Chondrocyte (in vitro differentiated cells): ENCODE data around the gene MCM3AP. TPM values are rescaled to one million over a fixed set of nuclear protein-coding genes. Genes with fewer than 3 reads are reported as not detected.

ENCODE experiments used
- DNase-seq: peaks from one replicate; pipeline ENCODE4 v3.0.0; 2021; ENCODE audit warnings: mixed read lengths, low spot score
- H3K27ac Mint-ChIP-seq: one replicate; pipeline ENCODE4 v1.8.0; 2021; ENCODE audit warnings: mild to moderate bottlenecking, moderate library complexity, mixed read lengths; ENCODE audit not compliant: unreplicated experiment
- H3K27me3 Mint-ChIP-seq: 2 replicates; pipeline ENCODE4 v1.8.0; 2021; ENCODE audit warnings: low read depth, mixed read lengths
- H3K36me3 Mint-ChIP-seq: 2 replicates; pipeline ENCODE4 v1.8.0; 2021; ENCODE audit warnings: low read depth, mixed read lengths
- H3K4me1 Mint-ChIP-seq: 2 replicates; pipeline ENCODE4 v1.8.0; 2021; ENCODE audit warnings: low read depth, mild to moderate bottlenecking, mixed read lengths
- H3K4me3 Mint-ChIP-seq: one replicate; pipeline ENCODE4 v1.8.0; 2021; ENCODE audit warnings: mild to moderate bottlenecking, moderate library complexity, mixed read lengths; ENCODE audit not compliant: unreplicated experiment
- H3K9me3 Mint-ChIP-seq: 2 replicates; pipeline ENCODE4 v1.8.0; 2021; ENCODE audit warnings: low read depth, mixed read lengths
- CTCF ChIP-seq: fragments of 200-600 bp; sonication (generic); IDR thresholded peaks from 2 replicates; pipeline ENCODE4 v1.5.0; 2021; ENCODE audit warnings: antibody characterized with exemption, mild to moderate bottlenecking, moderate library complexity
- total RNA-seq: library from RNA; stranded (reverse); gene quantifications from 3 replicates; pipeline ENCODE4 v1.2.1, GENCODE V29; 2021

MCM3AP gene
- total RNA-seq, 1 donor from 2014 or later, result 86.4 TPM

GRCh38 chr21:46199436-46200373 is 85.7 kb downstream of the MCM3AP start:
- no peaks in the 10 kb centered on the region for H3K9me3 Mint-ChIP-seq
- no peaks in the 10 kb centered on the region for H3K4me1 Mint-ChIP-seq
- TF ChIP-seq CTCF, result no peak
- no peak overlapping the region for H3K4me3 Mint-ChIP-seq
- peak overlapping the region; percentile 14 for H3K27ac Mint-ChIP-seq
- peaks cover 39% of the 10 kb centered on the region for H3K36me3 Mint-ChIP-seq
- DNase-seq, result no peak
- no peaks in the 10 kb centered on the region for H3K27me3 Mint-ChIP-seq

- Mint-ChIP-seq H3K27me3 (no peaks in the 10 kb centered on the region), H3K27ac (no peak overlapping the region), H3K36me3 (peaks cover 39% of the 10 kb centered on the region), H3K4me3 (no peak overlapping the region), H3K9me3 (no peaks in the 10 kb centered on the region), H3K4me1 (no peaks in the 10 kb centered on the region)
- DNase-seq, result peak; percentile 63
- TF ChIP-seq CTCF, result no peak
Measured at GRCh38 chr21:46196733-46197132, 88.7 kb downstream of the MCM3AP start.

- no peaks in the 10 kb centered on the region for H3K27me3 Mint-ChIP-seq
- H3K4me3 Mint-ChIP-seq, result no peak overlapping the region
- no peak overlapping the region for H3K27ac Mint-ChIP-seq
- no peaks in the 10 kb centered on the region for H3K9me3 Mint-ChIP-seq
- no peak for TF ChIP-seq CTCF
- H3K4me1 Mint-ChIP-seq, result peaks cover 9% of the 10 kb centered on the region
- H3K36me3 Mint-ChIP-seq, result peaks cover 42% of the 10 kb centered on the region
- DNase-seq, result peak; percentile 58
Measured at GRCh38 chr21:46195595-46196195, 89.7 kb downstream of the MCM3AP start.

GRCh38 chr21:46194374-46195334 is 90.8 kb downstream of the MCM3AP start:
- Mint-ChIP-seq H3K36me3 (peaks cover 37% of the 10 kb centered on the region), H3K9me3 (no peaks in the 10 kb centered on the region), H3K4me1 (peaks cover 15% of the 10 kb centered on the region), H3K27ac (no peak overlapping the region), H3K27me3 (no peaks in the 10 kb centered on the region), H3K4me3 (no peak overlapping the region)
- no peak for TF ChIP-seq CTCF
- DNase-seq, result peak; percentile 71
